Measurements from ENCODE around the gene EEF1A2. TPM values are rescaled to one million over a fixed set of nuclear protein-coding genes. Genes with fewer than 3 reads are reported as not detected.

The EEF1A2 gene
- total RNA-seq, 4 donors from 2014 or later, result 2.1 to 4.7 (median 2.8) TPM; not detected in 1

GRCh38 chr20:63531686-63532448 is 33.0 kb upstream of the EEF1A2 start:
- DNase-seq (ENCODE audit: low spot score) (no peak), ATAC-seq (ENCODE audit: low FRiP score) (no peak)
- no peak for TF ChIP-seq CTCF (IDR thresholded peaks at IDR 0.05)

GRCh38 chr20:63530788-63531160 is 31.9 kb upstream of the EEF1A2 start:
- DNase-seq (ENCODE audit: low spot score), result no peak
- TF ChIP-seq CTCF (IDR thresholded peaks at IDR 0.05), result no peak
- ATAC-seq (ENCODE audit: low FRiP score), result no peak

- no peak for TF ChIP-seq CTCF (IDR thresholded peaks at IDR 0.05)
- DNase-seq (ENCODE audit: low spot score) (no peak), ATAC-seq (ENCODE audit: low FRiP score) (no peak)
Measured at GRCh38 chr20:63529861-63530787, 31.2 kb upstream of the EEF1A2 start.

GRCh38 chr20:63529180-63529860 is 30.4 kb upstream of the EEF1A2 start:
- no peak for ATAC-seq (ENCODE audit: low FRiP score)
- no peak for DNase-seq (ENCODE audit: low spot score)
- no peak for TF ChIP-seq CTCF (IDR thresholded peaks at IDR 0.05)

GRCh38 chr20:63527184-63527583 is 28.3 kb upstream of the EEF1A2 start:
- no peak for TF ChIP-seq CTCF (IDR thresholded peaks at IDR 0.05)
- no peak for ATAC-seq (ENCODE audit: low FRiP score)
- no peak for DNase-seq (ENCODE audit: low spot score)

GRCh38 chr20:63525971-63526370 is 27.1 kb upstream of the EEF1A2 start:
- ATAC-seq (ENCODE audit: low FRiP score), result no peak
- DNase-seq (ENCODE audit: low spot score), result no peak
- TF ChIP-seq CTCF (IDR thresholded peaks at IDR 0.05), result no peak
